SK-N-MC (cell line): ENCODE measurements around the gene CAMTA1.

Experiments
- EZH2 ChIP-seq: fragments of 200-600 bp; sonication (generic); IDR thresholded peaks from one replicate; pipeline ENCODE4 v1.6.1; 2017; ENCODE audit warnings: antibody characterized with exemption
- FOXP2 ChIP-seq: optimal IDR thresholded peaks from 2 replicates; pipeline ENCODE3; 2011; ENCODE audit warnings: mild to moderate bottlenecking, moderate library complexity; ENCODE audit not compliant: insufficient read depth; ENCODE audit errors: extremely low read length, control extremely low read depth
- POLR2AphosphoS5 ChIP-seq: IDR thresholded peaks from 2 replicates; pipeline ENCODE4 v1.6.1; 2012; ENCODE audit warnings: mild to moderate bottlenecking, low read depth, low read length, borderline replicate concordance

- TF ChIP-seq POLR2AphosphoS5 (no peak), EZH2 (no peak), FOXP2 (no peak)
Observed at GRCh38 chr1:7105269-7105668, 320.0 kb downstream of the CAMTA1 start.
